GM12872 (cell line): ENCODE measurements around the gene NR1H4.

Source experiments
- CTCF ChIP-seq: IDR thresholded peaks from 3 replicates; pipeline ENCODE4 v1.5.1; 2011; ENCODE audit warnings: low read depth, mild to moderate bottlenecking, low read length, moderate library complexity; ENCODE audit not compliant: insufficient read depth

The NR1H4 gene

GRCh38 chr12:100485983-100486382 is 12.3 kb downstream of the NR1H4 start:
- no peak for TF ChIP-seq CTCF

DNA sequence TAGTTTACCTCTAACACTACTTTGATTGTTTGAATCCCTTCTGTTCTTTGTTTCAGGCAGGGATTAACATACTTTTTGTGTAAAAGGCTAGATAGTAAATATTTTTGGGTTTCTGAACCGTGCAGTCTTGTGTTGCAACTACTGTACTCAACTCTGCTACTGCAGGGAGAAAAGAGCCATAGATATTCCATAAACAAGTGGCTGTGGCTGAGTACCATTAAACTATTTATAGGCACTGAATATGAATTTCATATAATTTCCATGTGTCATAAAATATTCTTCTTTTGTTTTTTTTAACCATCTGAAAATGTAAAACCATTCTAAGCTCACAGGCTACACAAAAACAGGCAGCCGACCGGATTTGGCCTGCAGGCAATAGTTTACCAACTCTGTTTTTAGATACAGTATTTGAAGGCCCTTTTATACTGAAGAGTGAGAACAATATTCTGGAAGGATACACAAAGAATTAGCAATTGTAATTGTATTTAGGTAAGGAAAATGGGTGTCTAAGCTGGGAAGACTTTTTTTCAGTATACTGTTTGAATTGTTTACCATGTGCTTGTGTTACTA is 15.7 kb downstream of the NR1H4 start:
- no peak for TF ChIP-seq CTCF

- TF ChIP-seq CTCF, result no peak
Measured at GRCh38 chr12:100490056-100490455, 16.4 kb downstream of the NR1H4 start.

DNA sequence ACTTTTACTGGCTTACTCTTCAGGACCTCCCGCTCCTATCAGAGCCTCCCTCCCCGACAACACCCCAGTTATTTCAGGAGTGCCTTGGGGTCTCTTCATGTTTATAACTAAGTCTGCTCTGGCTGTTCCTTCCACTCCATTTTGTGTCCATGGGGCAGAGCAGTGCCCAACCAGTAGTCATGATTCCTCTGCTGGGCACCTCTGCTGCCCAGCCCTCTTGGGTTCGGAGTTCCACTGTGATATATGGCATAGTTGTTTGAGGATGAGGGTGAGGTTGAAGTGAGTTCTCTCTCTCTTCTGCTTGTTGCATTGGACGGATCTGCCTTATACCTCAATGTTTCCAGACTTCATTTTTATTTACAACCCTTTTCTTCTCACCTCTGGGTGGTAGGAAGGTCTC is 17.4 kb downstream of the NR1H4 start:
- TF ChIP-seq CTCF, result no peak

DNA sequence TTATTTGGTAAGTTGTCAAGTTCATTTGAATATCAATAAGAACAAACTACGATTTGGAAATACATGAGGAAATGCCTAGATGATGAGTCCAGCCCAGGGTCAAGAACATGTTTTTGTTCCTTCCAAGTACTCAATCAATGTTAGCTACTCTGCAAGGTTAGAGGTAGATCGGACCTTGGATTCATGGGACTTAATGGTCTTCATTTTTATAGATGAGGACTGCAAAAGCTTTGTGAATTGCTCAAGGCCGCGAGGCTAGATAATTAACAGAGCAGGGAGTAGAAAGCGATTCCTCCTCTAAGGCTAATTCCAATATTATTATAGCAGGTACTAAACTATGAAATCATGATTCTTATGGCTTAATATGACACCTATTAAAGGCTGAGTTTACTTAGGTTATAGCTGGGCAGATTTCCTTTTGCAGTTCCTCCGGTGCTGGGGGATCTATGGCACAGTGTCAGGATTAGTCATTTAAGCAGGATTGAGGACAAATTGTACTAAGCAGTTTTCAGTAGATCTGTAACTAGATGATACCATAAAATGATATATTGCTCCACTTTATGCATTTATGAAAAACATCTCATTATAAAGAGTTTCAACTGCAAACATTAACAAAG is 19.8 kb downstream of the NR1H4 start:
- no peak for TF ChIP-seq CTCF

- TF ChIP-seq CTCF, result no peak
Measured at GRCh38 chr12:100494026-100494425, 20.4 kb downstream of the NR1H4 start.

DNA sequence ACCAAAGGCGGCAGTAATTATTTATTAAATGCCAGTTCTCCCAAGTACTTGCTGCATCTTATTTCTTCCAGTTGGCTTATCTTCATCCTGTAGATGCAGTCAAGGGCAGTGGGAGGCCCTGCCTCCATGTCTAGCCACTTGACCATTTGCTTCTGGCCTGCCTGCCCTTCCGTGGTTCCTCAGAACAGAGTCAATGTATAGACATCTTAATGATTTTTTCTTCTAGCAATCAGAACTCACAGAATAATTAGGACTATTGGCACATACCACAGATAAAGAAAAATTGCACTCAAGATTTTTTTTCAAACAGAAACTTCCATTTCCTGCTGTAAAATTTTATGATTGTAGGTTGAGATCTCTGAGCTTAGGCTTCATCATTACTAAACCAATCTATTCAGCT is 20.9 kb downstream of the NR1H4 start:
- no peak for TF ChIP-seq CTCF
